HG03469 (cell line): ENCODE measurements around the gene GTF2H2C_2.
A peak's percentile ranks its signal among the peaks of the same experiment; 100 is the strongest.
"Not testable (repeated sequence)": the region's sequence is repeated elsewhere in the genome, so short reads cannot be mapped to it uniquely, and the experiment has no call there.

ENCODE experiments used
- ATAC-seq: cut with Tn5 transposase; IDR thresholded peaks from one replicate; pipeline ENCODE4 v1.9.1; 2021; ENCODE audit warnings: mild to moderate bottlenecking, moderate library complexity, moderate number of reproducible peaks; ENCODE audit not compliant: unreplicated experiment

Gene GTF2H2C_2

DNA sequence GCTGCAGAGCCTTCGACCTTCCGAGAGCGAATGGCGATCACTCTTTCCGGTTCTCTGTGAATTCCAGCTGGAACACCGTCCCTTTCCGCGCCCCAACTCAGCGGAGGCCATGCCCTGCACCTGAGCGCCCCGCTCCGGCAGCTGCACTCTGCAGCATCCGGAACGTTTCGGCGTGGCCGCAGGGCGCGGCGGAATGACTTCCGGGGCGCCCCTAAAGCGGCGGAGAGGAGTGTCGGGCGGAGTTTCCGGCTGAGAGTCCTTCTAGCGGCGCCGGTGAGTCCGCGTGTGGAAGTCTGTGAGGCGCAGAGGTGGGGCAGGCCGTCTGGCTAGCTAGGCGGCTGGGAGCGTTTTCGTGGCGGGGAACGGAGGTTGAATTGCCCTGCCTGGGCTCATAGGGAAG is at the start of gene GTF2H2C_2:
Gene GTF2H2C_2, plus strand, starts transcription at position 252 of the 400 bp plus-strand sequence.
- ATAC-seq = peak; percentile 91

DNA sequence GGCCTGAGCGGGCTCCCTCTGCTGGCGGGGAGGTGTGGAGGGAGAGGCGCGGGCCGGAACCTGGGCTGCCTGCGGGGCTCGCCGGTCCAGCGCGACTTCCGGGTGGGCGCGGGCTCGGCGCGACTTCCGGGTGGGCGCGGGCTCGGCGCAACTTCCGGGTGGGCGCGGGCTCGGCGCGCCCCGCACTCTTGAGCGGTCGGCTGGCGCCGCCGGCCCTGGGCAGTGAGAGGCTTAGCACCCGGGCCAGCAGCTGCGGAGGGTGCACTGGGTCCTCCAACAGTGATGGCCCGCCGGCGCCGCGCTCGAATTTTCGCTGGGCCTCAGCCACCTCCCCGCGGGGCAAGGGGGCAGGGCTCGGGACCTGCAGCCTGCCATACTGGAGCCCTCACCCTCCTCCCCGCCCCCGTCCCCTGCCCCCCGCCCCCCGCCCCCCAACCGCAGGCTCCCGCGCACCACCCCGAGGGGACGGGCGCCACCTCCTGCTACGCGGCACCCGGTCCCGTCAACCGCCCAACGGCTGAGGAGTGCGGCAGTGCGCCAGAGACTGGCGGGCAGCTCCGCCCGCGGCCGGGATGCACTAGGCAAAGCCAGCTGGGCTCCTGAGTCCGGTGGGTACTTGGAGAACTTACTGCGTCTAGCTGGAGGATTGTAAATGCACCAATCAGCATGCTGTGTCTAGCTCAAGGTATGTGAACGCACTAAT is 14.0 kb upstream of the GTF2H2C_2 start:
- ATAC-seq = not testable (repeated sequence)

DNA sequence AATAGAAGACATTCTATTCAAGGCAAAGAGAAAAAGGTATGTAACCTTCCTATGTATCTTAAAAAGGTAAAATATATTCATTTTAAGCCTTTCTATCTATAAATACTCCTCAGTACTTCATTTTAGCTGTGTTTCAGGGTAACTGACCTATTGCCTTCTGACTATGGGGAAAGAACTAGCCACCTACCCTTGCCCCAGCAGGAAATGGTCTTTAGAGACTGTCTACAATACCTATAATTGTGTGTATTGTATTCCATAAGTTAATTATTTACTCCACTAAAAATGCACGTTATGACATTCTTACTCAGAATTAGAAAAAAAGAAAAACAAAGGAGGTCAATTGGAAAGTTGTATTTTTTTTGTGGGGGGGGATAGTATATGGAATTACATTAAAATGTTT is 6.2 kb downstream of the GTF2H2C_2 start:
- ATAC-seq = not testable (repeated sequence)

DNA sequence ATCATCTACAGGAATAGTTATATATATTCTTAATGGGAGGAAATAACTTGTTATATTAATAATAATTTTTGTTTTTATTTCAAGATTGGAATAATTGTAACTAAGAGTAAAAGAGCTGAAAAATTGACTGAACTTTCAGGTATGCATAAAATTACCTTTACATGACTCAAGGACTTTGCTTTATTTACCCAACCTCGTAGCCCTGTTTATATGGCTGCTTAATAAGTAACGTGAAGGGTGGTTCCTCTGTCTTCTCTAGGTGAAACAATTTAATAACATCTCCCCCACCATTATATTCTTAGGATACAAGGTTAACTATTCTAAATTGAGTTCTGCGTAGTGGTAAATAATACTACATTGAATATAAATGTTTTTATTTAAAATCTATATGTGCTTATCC is 8.0 kb downstream of the GTF2H2C_2 start:
- not testable (repeated sequence) for ATAC-seq

DNA sequence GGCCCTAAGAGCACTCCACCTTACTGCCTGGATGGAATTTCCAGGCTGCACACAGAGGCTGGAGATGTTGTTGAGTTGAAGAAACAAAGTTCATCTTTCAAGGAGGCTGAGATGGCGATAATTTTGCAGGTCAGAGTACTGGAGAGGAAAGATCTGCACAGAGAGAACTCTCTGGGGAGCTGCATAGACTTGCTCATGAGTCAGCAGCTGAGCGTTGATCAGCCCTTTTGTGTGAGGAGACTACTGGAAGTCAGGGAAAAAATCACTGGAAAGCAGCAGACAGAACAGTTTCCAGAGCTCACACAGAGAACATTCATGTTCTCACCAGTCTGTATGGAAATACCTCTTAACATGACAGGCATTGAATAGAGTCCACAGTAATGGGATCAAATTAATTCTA is 23.4 kb downstream of the GTF2H2C_2 start:
- not testable (repeated sequence) for ATAC-seq

DNA sequence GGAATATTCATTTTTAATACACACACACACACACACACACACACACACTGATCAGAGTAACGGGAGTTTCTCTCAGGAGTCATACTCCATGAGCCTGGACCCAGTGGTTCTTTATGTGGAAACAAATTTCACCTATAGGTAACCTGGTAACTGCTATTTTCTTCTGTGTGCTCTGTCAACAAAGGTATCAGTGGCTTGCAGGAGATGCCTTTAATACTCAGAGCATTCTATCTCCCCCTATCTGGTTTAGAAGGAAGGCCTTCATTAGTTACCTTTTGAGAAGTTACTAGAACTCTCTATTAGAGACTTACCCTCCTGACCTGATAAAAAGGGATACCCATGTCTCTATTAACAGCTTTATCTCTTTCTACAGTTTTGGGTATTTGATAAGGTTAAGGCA is 34.4 kb downstream of the GTF2H2C_2 start:
- ATAC-seq = not testable (repeated sequence)

DNA sequence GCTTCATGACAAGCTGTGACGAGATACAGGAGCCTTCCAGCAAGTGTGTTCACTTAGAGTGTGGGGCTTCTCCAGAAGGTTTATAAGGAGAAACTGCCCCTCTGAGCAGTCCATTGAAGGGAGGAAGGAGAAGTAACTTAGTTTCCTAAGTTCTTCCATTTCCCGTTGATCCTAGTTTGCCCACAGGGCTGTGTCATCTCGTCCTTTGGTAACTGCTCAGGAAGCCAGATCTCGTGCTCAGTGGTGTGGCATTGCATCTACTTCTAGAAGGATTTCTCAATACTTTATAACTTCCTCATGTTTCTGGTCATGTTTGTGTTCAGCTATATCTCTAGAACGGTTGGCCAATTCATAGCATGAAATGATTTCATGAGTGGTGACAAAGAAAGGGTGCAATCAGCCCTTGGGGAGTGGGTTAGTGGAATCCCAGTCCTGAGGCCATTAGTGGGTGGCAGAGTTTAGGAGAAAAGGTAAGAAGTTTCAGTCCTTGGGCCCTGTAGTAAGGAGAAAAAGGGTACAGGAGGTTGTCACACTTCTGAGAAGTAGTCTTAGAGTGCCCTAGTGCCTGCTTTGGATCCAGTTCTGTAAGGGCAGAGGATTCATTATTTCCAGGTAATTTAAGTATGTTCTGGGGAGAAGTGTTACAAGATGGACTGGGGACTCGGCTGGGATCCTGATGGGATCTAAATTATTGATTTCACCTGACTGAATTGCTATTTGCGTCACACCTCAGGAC is 36.2 kb downstream of the GTF2H2C_2 start:
- not testable (repeated sequence) for ATAC-seq

DNA sequence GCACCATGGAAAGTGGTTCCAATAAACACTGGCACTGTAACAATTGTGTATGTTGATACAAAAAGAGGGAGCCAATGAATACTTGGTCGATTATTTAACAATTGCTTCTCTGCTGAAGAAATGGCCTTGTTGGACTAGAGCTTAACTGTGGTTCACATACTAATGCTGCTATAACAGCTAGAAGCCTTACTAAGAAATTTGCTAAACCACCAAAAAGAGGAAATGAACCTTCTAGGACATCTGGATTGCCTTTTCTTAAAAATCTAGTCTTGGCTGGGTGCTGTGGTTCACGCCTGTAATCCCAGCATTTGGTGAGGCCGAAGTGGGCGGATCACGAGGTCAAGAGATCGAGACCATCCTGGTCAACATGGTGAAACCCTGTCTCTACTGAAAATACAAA is 41.9 kb downstream of the GTF2H2C_2 start:
- peak; percentile 96 for ATAC-seq

DNA sequence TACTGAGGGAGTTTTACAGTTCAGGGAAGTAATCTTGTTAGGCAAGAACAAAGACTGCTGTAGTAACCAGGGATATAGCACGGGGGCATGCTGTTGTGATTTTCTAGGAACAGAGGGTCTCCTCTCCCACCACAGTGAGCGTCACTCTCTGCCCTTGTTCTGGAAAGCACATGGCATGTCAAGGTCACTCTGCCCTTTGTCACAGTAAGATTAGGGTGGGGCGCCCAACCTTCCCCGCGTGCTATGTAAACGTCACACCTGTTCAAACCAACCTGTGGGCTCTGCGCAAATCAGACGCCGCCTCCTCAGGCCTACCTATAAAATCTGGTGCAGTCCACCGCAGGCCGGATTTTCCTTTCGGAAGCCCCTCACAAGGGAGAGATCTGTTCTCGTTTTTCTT is 44.0 kb downstream of the GTF2H2C_2 start:
- ATAC-seq = not testable (repeated sequence)

DNA sequence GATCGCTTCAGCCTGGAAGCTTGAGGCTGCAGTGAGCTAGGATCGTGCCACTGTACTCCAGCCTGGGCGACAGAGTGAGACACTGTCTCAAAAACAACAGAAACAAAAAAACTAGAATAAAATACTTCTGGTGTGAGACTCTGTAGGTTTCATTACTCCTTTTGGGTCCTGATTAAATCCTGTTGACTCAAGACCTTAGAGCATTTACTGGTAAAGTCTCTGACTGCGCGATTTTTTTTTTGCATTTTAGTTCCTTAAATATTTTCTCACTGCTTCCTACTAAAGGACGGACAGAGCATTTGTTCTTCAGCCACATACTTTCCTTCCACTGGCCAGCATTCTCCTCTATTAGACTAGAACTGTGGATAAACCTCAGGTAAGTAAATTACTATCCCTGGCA is 46.8 kb downstream of the GTF2H2C_2 start:
- not testable (repeated sequence) for ATAC-seq

DNA sequence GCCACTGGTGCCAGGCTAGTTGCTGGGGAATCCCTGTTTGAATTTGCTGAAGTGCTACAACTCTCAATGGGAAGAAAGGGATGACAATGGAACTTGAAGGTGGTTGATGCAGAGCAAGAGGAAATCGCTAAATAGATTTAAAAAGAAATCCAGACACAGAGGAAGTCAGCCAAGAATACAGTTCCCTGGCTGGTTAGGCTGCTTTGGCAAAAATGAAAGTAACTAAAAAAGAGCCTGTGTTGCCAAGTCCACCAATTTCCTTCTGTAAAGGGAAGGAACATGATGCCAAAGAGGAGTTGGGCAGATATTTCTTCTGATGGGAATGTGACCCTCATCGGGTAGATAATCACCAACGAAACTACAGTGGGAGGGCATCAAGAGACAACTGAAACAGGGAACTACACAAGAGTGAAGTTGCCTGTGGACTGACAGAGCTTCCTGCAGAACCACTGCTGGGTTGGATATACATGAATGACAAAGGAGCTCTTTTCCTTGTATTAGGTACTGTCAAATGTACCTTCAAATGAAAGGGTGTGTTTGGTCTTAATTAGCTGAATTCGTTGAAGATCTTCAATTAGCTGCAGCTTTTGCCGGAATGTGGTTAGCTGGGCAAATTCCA is 49.0 kb downstream of the GTF2H2C_2 start:
- not testable (repeated sequence) for ATAC-seq

DNA sequence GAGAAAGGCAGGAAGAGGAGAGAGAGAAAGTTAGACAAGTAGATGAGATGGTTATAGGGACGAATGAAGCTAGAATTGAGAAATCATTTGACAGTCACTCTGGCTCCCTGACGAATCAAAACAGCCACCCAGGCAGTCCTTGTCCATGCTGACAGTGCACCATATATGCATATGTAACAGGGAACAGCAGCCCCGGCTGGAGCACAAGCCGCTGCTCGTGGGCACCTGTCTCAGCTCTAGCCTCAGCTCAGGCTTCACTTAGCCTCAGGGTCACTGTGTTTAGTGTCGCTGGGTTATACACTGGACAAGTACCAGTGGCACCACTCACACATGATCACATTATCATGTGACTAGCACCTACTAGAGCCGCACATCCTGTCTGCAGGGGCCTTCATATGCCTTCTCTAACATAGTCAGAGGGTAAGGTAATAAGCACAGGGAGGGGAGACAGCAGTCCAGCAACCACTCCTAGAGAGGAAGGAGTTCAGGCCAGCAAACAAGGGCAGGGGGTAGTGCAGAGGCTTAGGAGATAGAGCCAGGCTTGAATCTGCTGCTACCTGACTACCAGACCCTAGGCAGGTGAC is 54.9 kb downstream of the GTF2H2C_2 start:
- ATAC-seq = not testable (repeated sequence)
